Measurements from ENCODE around the gene KLHDC8A. TPM values are rescaled to one million over a fixed set of nuclear protein-coding genes. Genes with fewer than 3 reads are reported as not detected.
"Not testable (repeated sequence)": the region's sequence is repeated elsewhere in the genome, so short reads cannot be mapped to it uniquely, and the experiment has no call there.

The KLHDC8A gene
- total RNA-seq, 2 donors from 2014 or later, result 0.40 to 0.59 TPM

DNA sequence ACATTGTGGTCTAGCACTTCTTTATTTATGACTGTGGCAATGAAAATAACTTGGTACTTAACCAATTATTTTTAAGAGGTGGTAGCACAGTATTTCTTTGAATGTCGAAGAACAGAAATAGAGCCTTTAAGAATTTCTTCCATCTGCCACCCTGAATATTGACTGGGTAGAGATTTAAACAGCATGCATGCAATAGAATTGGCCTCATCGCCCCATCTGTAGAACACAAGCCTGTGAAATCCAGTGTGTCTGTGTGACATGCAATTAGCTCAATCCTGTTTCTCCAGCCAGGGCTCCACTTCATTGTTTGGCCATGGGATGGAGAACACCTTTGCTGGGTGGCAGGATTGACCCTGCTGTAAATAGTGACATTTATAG, 17.1 kb upstream of the KLHDC8A start:
- no peak for ATAC-seq
- DNase-seq, result no peak
- intact Hi-C loops (cut with DNase I, micrococcal nuclease), result no loop called here

DNA sequence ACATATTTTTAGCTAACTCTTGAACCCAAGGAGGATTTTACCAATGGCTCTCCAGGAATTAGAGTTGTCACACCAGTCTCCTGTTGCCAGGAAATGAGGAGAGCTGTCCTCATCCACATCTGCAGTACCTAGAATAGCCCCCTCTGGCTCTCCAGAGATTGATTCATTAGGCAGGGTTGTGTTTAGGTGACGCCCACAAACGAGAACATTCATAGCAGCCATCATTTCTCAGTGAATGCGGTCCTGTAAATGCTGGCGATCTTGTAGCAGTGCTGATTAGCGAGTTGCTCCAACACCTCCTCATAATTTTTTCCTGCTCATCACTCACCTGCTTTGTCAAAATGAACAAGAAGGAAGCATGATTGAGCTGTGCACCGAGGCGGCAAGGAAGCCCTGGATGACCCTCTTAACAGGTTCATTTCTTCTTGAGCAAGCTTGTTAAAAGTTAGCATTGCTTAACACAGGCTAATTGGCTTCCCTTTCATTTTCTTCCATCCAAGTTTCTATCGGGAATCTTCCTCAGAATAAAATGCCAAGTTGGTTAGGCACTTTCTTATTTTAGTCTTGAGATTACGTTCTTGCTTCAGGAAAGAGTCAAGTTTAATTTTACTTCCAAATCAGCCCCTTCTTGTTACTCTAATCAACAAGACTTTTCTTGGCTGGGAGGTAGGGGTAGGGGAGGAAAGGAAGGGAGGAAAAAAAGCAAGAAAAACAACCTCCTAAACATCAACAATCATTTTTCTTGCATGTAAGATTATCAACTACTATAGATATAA, 16.5 kb upstream of the KLHDC8A start:
- intact Hi-C loops (cut with DNase I, micrococcal nuclease), result no loop called here
- no peak for ATAC-seq
- no peak for DNase-seq

DNA sequence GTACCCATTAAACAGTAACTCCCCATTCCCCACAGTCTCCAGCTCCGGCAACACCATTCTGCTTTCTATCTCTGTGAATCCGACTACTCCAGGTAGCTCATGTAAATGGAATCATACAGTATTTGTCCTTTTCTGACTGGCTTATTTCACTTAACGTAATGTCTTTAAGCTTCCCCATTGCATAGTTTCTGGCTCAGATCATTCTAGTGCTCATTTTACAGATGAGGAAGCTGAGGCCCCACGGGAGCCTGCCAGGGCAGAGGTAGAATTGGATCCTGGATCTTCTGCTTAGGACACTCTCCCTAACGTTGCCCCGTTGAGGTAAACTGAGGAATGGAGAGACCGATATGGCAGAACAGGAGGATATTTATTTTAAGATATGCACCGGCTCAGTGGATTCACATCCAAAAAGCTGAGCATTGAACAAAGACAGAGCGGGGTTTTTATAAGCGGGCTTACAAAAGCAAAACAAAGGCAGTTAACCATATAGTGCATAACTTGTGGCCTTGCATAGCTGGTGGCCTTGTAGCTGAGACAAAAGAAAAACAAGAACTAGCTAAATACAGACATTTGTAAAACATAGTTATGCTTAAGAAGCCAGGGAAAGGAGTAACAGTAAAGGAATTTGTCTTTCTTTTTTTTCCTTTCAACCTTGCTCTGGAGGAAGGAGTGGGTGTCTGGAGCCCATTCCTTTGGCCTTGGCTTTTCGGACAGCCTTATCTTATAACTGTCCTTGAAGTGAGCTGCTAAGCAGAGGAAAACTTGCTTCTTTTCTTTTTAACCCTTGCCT, 15.3 kb upstream of the KLHDC8A start:
- intact Hi-C loops (cut with DNase I, micrococcal nuclease), result no loop called here
- no peak for ATAC-seq
- DNase-seq, result no peak

DNA sequence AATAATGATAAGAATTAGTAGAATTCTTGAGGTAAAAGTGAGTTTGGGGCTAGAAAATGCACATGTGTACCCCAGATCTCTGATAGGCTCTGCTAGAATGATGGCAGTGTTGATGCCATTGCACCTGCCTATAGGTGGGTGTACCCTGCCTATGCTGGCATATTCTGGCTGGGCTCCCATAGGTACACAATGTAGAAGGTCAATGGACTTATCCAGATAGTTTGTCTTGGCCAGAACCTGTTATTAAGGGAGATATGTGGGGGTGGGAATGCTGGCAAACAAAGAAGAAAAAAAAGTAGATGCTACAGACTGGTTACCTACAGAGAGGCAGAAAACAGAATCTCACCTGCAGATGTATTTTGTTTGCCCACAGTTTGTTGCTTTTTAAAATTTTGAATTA, 14.1 kb upstream of the KLHDC8A start:
- intact Hi-C loops (cut with DNase I, micrococcal nuclease), result no loop called here
- DNase-seq (no peak), ATAC-seq (peak; percentile 68)

DNA sequence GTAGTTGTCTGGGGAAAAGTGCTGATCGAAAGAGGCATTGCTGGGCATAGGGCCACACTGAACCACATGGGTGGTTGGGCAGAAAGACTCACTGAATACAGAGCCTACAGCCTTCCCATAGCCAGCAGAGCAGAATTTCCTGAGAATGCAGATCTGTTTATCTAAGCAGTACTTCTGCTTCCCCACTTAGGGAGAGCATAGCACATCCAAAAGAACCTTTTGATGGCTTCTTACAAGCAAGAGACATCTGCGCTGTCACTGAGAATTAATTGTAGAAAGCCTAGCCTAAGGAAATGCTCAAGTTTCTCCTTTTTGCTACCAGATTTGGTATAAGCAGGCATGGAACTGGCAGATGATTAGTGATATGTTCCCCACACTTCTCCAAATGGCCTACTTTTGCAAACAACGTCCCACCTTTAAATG, 13.0 kb upstream of the KLHDC8A start:
- intact Hi-C loops (cut with DNase I, micrococcal nuclease), result no loop called here
- DNase-seq (no peak), ATAC-seq (no peak)

DNA sequence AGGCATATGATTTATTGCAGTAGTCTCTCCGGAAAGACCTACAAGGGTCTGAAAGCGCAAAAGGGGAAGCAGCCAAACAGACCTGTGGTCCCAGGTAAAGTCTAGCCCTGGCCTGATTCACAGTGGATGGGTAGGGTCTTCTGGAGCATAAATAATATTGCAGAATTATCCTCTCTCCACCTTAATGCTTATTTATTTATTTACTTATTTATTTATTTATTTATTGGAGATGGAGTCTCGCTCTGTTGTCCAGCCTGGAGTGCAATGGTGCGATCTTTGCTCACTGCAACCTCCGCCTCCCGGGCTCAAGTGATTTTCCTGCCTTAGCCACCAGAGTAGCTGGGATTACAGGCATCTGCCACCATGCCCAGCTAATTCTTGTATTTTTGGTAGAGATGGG, 11.8 kb upstream of the KLHDC8A start:
- ATAC-seq (no peak), DNase-seq (no peak)
- intact Hi-C loops (cut with DNase I, micrococcal nuclease), result no loop called here

DNA sequence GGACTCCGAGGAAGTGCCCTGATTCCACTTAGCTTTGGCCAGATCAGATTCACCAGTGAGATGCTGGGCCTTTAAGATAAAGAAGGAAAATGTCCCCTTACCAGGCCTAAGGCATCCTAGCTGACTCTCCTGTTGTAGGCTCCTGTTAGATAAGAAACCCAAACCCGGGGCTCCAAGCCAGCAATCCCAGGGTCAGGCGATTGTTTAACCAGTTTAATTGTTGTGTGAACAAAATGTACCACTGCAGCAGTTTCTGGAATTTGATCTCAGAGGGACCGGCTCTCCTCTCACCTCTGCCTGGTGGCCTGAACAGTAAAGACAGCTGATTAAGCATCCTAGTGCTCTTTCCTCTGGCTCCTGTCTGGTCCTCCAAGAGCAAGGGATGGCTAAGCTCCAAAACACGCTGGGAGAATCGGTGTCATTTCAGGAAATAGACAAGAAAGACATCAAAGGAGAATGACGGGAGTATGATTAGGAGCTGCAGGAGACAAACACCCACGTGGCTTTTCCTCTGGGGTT, 9.3 kb upstream of the KLHDC8A start:
- intact Hi-C loops (cut with DNase I, micrococcal nuclease), result no loop called here
- DNase-seq (peak; percentile 55 to 58), ATAC-seq (peak; percentile 80)

DNA sequence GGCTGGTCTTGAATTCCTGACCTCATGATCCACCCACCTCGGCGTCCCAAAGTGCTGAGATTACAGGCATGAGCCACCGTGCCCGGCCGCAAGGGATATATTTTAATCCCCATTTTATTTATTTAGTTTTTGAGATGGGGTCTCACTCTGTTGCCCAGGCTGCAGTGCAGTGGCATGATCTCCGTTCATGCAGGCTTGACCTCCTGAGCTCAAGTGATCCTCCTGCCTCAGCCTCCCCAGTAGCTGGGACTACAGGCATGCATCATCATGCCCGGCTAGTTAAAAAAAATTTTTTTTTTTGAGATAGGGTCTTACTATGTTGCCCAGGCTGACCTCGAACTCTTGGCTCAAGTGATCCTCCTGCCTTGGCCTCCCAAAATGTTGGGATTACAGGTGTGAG, 8.4 kb upstream of the KLHDC8A start:
- intact Hi-C loops (cut with DNase I, micrococcal nuclease); ATAC-seq; DNase-seq: not testable (repeated sequence)

DNA sequence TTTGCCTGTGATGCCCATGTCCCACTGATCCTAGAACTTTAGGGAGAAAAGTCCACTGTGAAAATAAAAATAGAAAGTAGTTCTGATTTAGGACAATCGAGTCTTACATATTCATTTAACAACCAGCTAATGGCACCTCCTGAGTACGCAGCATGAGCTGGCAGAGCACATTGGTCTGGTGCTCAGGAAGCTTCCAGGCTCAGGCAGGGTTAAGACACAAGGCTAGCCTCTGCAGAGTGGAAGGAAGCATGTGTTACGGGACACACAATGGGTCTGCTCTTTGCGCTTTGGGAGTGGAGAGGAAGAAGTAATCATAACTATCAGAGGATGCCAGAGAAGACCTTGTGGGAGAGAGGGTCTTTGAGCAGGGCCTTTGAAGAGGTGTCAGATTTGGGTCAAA, 4.2 kb upstream of the KLHDC8A start:
- intact Hi-C loops (cut with DNase I, micrococcal nuclease), result no loop called here
- no peak for ATAC-seq
- no peak for DNase-seq

DNA sequence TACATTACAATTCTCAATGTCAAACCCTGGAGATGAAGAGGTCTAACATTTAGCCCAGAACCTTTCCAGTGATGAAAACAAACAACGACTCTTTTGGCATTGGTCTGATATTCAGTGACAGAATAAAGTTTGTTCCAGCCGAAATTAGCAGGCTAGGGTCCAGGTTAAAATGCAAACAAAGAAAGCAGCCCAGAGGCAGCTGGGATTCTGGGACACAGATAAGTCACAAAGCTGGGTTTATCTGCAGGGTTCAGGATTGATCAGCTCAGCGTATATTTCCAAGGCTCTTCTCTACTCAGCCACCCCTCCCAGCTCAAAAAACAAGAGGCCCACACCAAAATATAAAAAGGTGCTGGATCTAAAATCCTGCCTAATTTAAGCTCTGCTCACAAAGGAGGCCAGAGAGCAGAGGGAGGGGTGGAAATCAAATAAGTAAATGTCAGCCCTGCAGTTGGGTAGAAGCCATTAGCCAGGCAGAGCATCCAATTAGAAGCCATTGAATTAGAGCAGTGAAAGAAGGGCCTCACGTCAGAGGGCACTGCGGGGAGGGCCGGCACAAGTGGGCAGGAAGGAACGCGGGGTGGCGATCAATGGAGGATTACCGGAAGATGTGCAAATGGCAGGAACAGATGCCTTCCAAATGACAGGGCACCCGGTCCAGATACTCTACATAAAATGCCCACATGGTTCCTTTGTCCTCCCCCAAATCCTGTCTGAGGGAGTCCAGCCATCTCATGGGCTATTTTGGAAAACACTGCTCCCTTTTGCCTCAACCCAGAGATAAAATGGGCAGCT, 3.2 kb upstream of the KLHDC8A start:
- ATAC-seq (no peak), DNase-seq (no peak)
- intact Hi-C loops (cut with DNase I, micrococcal nuclease), result loop anchor here in 1 of 2 donors (10.0 kb wide), 1 partner anchor 125 kb away; no protein-coding TSS in a partner anchor

DNA sequence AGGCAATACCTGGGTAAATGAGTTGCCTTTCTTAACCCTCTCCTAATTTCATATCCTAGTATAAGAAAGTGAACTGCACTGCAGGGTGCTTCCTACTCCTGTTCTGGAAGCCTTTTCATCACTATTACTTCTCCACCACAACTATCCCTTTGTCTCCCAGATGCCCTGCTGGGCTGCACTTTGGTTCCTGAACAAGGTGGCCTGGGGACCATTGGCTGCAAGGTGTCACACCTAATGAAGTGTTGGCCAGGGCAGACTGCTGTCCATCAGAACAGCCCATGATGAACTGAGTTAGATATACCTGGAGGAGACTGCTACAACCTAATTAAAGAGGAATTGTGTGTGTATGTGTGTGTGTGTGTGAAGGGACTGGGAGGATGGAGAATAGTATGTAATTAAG, 1.9 kb upstream of the KLHDC8A start:
- intact Hi-C loops (cut with DNase I, micrococcal nuclease), result loop anchor here in 1 of 2 donors (10.0 kb wide), 1 partner anchor 126 kb away; no protein-coding TSS in a partner anchor
- no peak for ATAC-seq
- no peak for DNase-seq

DNA sequence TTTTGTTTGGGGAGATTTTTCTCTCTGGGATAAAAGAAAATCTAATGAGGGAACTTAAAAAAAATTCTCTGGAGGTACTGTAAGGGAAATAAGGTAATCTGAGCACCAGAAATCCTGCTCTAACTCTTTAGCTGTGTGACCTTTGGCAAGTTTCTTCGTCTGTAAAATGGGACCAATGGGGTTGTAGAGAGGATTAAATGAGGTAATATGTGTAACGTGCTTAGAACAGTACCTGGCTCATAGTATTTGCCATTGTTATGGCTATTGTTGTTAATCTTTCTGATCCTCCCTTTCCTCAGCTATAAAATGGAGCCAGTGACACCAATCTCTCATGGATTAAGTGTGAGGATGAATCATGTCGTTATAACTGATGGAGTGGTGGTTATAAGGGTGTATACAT, 845 bp upstream of the KLHDC8A start:
- ATAC-seq (no peak), DNase-seq (no peak)
- intact Hi-C loops (cut with DNase I, micrococcal nuclease), result loop anchor here in 1 of 2 donors (10.0 kb wide), 1 partner anchor 127 kb away; no protein-coding TSS in a partner anchor

DNA sequence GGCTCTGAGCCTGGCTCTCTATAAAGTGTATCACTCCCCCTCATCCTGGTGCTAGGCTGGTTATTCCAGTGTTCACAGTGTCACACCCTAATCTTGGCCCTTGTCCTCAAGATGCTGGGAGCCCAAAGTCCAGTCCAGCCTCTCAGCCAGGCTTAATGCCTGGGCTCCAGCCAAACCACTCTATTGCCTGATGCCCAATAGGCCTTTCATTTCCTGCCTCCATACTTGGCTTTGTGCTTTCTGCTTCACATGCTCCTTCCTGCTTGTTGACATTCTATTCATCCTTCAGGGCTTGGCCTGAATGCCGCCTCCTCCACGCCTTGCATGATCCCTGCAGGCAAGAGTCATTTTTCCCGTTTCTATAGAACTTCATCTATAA, 1.7 kb downstream of the KLHDC8A start:
- peak; percentile 84 to 92 for DNase-seq

DNA sequence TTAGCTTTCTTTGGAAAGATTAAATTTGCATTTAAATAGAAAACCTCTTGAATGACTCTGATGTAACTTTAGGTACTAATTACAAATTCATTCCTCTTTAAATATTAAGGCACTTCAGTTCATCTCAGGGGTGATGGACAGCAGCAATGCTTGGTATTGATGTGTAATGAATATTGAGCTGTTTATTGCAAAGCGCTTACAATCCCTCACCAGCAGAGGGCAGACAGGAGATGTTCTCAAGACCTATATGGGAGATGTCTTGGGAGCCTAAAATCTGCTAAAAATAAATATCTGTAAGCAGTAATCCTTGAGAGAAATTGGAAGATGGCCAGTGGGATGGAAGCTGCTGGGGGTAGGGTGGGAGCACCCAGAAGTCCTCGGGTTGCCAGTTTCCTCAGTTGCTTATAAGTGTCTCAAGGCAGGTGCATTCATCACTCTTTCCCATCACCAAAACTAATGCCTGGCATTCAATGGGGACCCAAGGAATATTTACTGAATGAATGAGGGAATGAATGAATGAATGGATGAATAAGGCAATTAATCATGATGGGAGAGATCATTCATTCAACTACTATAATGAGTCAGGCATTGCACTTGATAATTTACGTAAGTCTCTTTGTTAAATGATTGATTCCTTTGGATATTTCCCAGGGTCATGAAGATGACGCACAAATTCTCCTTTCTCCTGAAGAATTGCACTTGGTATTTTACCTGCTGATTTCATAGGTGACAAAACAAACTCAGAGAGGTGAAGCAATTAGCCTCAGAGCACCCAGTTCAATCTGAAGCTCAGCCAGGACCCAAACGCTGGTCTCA, 2.3 kb downstream of the KLHDC8A start:
- intact Hi-C loops (cut with DNase I, micrococcal nuclease), result loop anchor here (5.0 to 10.0 kb wide), 2 partner anchors 130 to 133 kb away; no protein-coding TSS in a partner anchor
- peak in 1 of 2 donors; percentile 67 for DNase-seq
- peak; percentile 35 for ATAC-seq

More for the DNA sequence above, 1.7 kb downstream of the KLHDC8A start:
- ATAC-seq, result peak; percentile 93
- intact Hi-C loops (cut with DNase I, micrococcal nuclease), result loop anchor here in 1 of 2 donors (10.0 kb wide), 1 partner anchor 130 kb away; no protein-coding TSS in a partner anchor

DNA sequence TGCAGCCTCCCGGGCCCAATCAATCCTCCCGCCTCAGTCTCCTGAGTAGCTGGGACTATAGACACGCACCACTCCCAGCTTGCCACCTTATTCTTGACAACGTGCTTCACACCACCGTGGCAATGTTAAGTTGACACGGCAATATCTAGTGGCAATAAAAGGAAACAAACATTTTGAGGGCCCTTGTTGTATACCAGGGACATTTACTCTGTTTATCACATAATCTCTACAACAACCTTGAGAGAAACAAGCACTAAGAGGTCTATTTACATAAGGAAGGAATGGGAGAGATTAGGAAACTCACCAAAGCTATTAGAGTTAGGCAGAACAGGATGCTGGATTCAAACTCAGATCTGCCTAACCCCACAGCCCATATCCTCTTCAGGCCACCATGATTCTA, 3.1 kb downstream of the KLHDC8A start:
- intact Hi-C loops (cut with DNase I, micrococcal nuclease), result loop anchor here (5.0 to 10.0 kb wide), 2 partner anchors 131 to 134 kb away; no protein-coding TSS in a partner anchor
- ATAC-seq, result no peak

DNA sequence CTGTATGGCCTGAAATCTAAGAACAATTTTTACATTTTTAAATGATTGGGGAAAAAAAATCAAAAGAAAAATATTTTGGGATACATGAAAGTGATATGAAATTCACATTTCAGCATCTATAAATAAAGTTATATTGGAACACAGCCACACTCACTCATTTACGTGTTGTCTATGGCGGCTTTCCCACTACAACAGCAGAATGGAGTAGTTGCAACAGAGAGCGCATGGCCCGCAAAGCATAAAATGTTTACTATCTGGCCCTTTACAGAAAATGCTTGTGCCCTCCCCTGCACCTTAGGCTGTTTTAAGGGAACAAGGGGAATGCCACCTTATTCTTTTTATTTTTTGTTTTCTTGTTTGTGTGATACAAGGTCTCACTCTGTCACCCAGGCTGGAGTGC, 3.5 kb downstream of the KLHDC8A start:
- DNase-seq, result no peak
- ATAC-seq, result no peak
- intact Hi-C loops (cut with DNase I, micrococcal nuclease), result loop anchor here (5.0 to 10.0 kb wide), 2 partner anchors 132 to 134 kb away; no protein-coding TSS in a partner anchor

More for the DNA sequence above, 3.1 kb downstream of the KLHDC8A start:
- no peak for DNase-seq

DNA sequence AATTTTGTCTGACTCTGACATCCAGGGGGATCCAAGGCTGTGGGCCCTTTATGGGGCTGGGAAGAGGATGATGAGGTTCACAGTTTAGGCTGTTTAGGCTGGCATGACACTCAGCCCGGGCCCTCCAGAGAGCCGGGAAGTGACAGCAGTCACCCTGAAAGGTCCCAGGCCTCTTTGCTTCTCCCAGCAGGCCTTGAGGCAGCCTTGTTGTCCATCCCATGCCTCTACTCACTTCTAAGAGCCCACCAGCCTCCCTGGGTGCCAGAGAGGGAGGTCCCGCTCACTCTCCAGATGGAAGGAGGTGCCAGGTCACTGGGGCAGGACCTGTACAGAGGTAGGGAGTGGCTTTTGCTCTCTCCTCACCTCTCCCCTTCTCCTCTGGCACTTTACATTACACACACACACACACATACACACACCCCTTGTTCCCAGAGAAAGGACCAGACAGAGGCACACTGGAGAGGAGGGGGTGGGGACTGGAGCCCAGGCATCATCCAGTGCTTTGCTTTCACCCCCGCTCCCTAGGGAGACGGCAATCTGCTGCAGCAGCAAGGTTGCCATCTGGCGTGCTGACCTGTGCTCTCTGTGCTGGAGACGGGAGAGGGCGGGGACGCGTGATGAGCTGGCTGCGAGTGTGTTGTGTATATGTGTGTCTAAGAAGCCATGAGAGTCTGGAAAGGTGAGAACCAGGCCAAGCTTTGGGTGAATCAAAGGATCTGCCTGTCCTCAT, 4.6 kb downstream of the KLHDC8A start:
- peak; percentile 66 for ATAC-seq
- intact Hi-C loops (cut with DNase I, micrococcal nuclease), result loop anchor here (5.0 to 10.0 kb wide), 2 partner anchors 133 to 135 kb away; no protein-coding TSS in a partner anchor
- peak; percentile 68 to 80 for DNase-seq
